Measurements from ENCODE around the gene IFT57.

- TF ChIP-seq CTCF (IDR thresholded peaks at IDR 0.05) (no peak), POLR2AphosphoS5 (IDR thresholded peaks at IDR 0.05) (no peak)
These were observed 111.3 kb downstream of the IFT57 start for GRCh38 chr3:108110934-108111333.

All from transverse colon (tissue), 4 donors.